HCT116 (cell line): ENCODE results near the gene ZSWIM4. TPM values are rescaled to one million over a fixed set of nuclear protein-coding genes. Genes with fewer than 3 reads are reported as not detected.

Experiments
- ATAC-seq: fragments of 200-7000 bp; cut with Tn5 transposase; 2 replicates; pipeline ENCODE4 v1.9.1; 2020; ENCODE audit warnings: mild to moderate bottlenecking, moderate library complexity
- BruUV-seq: library from RNA; stranded (reverse); fragments of 400-500 nt; replicated peaks from 2 replicates; lab custom pipeline; 2021; lab: Mats Ljungman, UMichigan
- CTCF ChIA-PET: fragments of 300-600 bp; sonication (Branson Sonifier 250); formaldehyde crosslinking; loops from one replicate; lab custom pipeline; 2021; ENCODE audit warnings: antibody characterized with exemption; lab: Charles Lee
- POLR2A ChIA-PET: fragments of 300-600, 350-600 bp; sonication (Branson Sonifier 250); formaldehyde crosslinking; loops from one replicate; lab custom pipeline; 2021; ENCODE audit warnings: antibody characterized with exemption; lab: Charles Lee
- RAD21 ChIA-PET, 2 experiments: fragments of 300-600 bp; sonication (Branson Sonifier 250); formaldehyde crosslinking; loops; one replicate each; lab custom pipeline; 2023; ENCODE audit warnings: low total read pairs in 2 of 2; ENCODE audit not compliant: uncharacterized antibody in 2 of 2, unreplicated experiment in 2 of 2, low non-redundant PET in 1 of 2; lab: Charles Lee
- DNase-seq: peaks from one replicate; pipeline ENCODE4 v3.0.0-alpha.2; 2010; ENCODE audit warnings: low read depth, low spot score
- H2AFZ ChIP-seq: fragments of 200-600 bp; shearing (Covaris generic), sonication (generic); 2 replicates; pipeline ENCODE4 v1.6.1; 2017; ENCODE audit warnings: low read depth, mixed run types, mixed read lengths, antibody characterized with exemption, low read length; ENCODE audit not compliant: poor library complexity, severe bottlenecking
- H3K27ac ChIP-seq: 2 replicates; pipeline ENCODE4 v1.5.1; 2012; ENCODE audit warnings: low read depth, low read length
- H3K27me3 ChIP-seq: fragments of 200-600 bp; sonication (generic); 2 replicates; pipeline ENCODE4 v1.6.1; 2016; ENCODE audit warnings: mixed run types, low read length, mixed read lengths; ENCODE audit not compliant: insufficient read depth
- H3K36me3 ChIP-seq, 2 experiments: fragments of 200-500 bp in 1 of 2; fragments of 200-600 bp in 1 of 2; sonication (Bioruptor generic) in 1 of 2; sonication (generic) in 1 of 2; 2 replicates each; pipeline versions ENCODE4 v1.5.1 to v1.6.1; 2014 to 2016; ENCODE audit warnings: low read length in 2 of 2, inconsistent platforms in 1 of 2, mixed read lengths in 1 of 2, mixed run types in 1 of 2; ENCODE audit not compliant: insufficient read depth in 2 of 2, control insufficient read depth in 1 of 2
- H3K4me1 ChIP-seq, 2 experiments: fragments of 200-600 bp in 1 of 2; sonication (generic) in 1 of 2; 2 replicates each; pipeline versions ENCODE4 v1.5.1 to v1.6.1; 2012 to 2017; ENCODE audit warnings: low read length in 2 of 2, inconsistent platforms in 1 of 2, mild to moderate bottlenecking in 1 of 2, mixed read lengths in 1 of 2, mixed run types in 1 of 2, moderate library complexity in 1 of 2; ENCODE audit not compliant: insufficient read depth in 2 of 2, control insufficient read depth in 1 of 2
- H3K4me2 ChIP-seq: fragments of 200-600 bp; sonication (generic); 2 replicates; pipeline ENCODE4 v1.6.1; 2017; ENCODE audit warnings: mixed run types, low read length, mixed read lengths
- H3K4me3 ChIP-seq, 2 experiments: fragments of 200-600 bp in 1 of 2; sonication (generic) in 1 of 2; replicated peaks in 1 of 2; 2 replicates each; pipeline ENCODE4 v1.5.1; 2011 to 2016; ENCODE audit warnings: low read length in 2 of 2, control low read depth in 1 of 2, low read depth in 1 of 2, mild to moderate bottlenecking in 1 of 2, mixed read lengths in 1 of 2, mixed run types in 1 of 2
- H3K79me2 ChIP-seq: fragments of 200-600 bp; sonication (generic); 2 replicates; pipeline ENCODE4 v1.6.1; 2017; ENCODE audit warnings: mild to moderate bottlenecking, mixed run types, low read length, moderate library complexity, mixed read lengths; ENCODE audit not compliant: insufficient read depth
- H3K9ac ChIP-seq: fragments of 200-600 bp; sonication (generic); 2 replicates; pipeline ENCODE4 v1.6.1; 2016; ENCODE audit warnings: low read length, mixed read lengths
- H3K9me2 ChIP-seq: fragments of 200-600 bp; sonication (generic), shearing (Covaris generic); 2 replicates; pipeline ENCODE4 v1.6.1; 2017; ENCODE audit warnings: mixed run types, mild to moderate bottlenecking, moderate library complexity; ENCODE audit not compliant: insufficient read depth
- H3K9me3 ChIP-seq, 2 experiments: fragments of 200-500 bp in 1 of 2; fragments of 200-600 bp in 1 of 2; sonication (Bioruptor generic) in 1 of 2; sonication (generic) in 1 of 2; 2 replicates each; pipeline ENCODE4 v1.6.1; 2014 to 2017; ENCODE audit warnings: low read length in 2 of 2, mixed read lengths in 2 of 2, inconsistent platforms in 1 of 2, low read depth in 1 of 2, mild to moderate bottlenecking in 1 of 2, mixed run types in 1 of 2, moderate library complexity in 1 of 2; ENCODE audit not compliant: control insufficient read depth in 1 of 2, insufficient read depth in 1 of 2
- H4K20me1 ChIP-seq: fragments of 200-600 bp; sonication (generic), shearing (Covaris generic); 2 replicates; pipeline ENCODE4 v1.6.1; 2017; ENCODE audit warnings: mixed run types, mild to moderate bottlenecking, moderate library complexity; ENCODE audit not compliant: insufficient read depth
- ATF3 ChIP-seq: IDR thresholded peaks from 2 replicates; pipeline ENCODE4 v1.6.1; 2012
- CEBPB ChIP-seq: IDR thresholded peaks from 2 replicates; pipeline ENCODE4 v1.6.1; 2012; ENCODE audit warnings: low read depth
- EGR1 ChIP-seq: IDR thresholded peaks from 2 replicates; pipeline ENCODE4 v1.6.1; 2012; ENCODE audit warnings: low read depth
- EZH2 ChIP-seq: fragments of 200-600 bp; sonication (generic); IDR thresholded peaks from 2 replicates; pipeline ENCODE4 v1.6.1; 2017; ENCODE audit warnings: antibody characterized with exemption, mixed run types
- JUND ChIP-seq: IDR thresholded peaks from 2 replicates; pipeline ENCODE4 v1.6.1; 2012
- POLR2A ChIP-seq: IDR thresholded peaks from 2 replicates; pipeline ENCODE4 v1.7.0; 2011; ENCODE audit warnings: borderline replicate concordance; ENCODE audit not compliant: insufficient read depth, insufficient read length; ENCODE audit errors: extremely low read depth
- SIN3A ChIP-seq: IDR thresholded peaks from 2 replicates; pipeline ENCODE4 v1.6.1; 2012; ENCODE audit warnings: low read depth
- TCF7L2 ChIP-seq: IDR thresholded peaks from 2 replicates; pipeline ENCODE4 v1.7.0; 2011; ENCODE audit warnings: borderline replicate concordance, inconsistent platforms; ENCODE audit not compliant: insufficient read depth, insufficient read length; ENCODE audit errors: extremely low read depth
- ZFX ChIP-seq: fragments of 450-650 bp; IDR thresholded peaks from 2 replicates; pipeline ENCODE4 v1.6.1; 2017
- ZNF274 ChIP-seq: fragments of 200-500 bp; sonication (Bioruptor generic); IDR thresholded peaks from 2 replicates; pipeline ENCODE4 v1.6.1; 2014; ENCODE audit warnings: mild to moderate bottlenecking, low read depth, low read length, inconsistent platforms
- intact Hi-C: fragments of 100-400 bp; cut with micrococcal nuclease; formaldehyde crosslinking; loops from 2 replicates; pipeline ENCODE4 v1.10.0; 2022
- total RNA-seq: library from RNA; stranded (reverse); gene quantifications from one replicate; pipeline ENCODE4 v1.2.1, GENCODE V29; 2021; ENCODE audit not compliant: unreplicated experiment
- TF ChIP-seq, protein P1 (sequence below): IDR thresholded peaks from 2 replicates; pipeline ENCODE4 v1.6.1; 2011; ENCODE audit warnings: mild to moderate bottlenecking, low read length, moderate library complexity; ENCODE audit not compliant: insufficient replicate concordance; ENCODE audit errors: extremely low read depth
- TF ChIP-seq, protein P2 (sequence below): IDR thresholded peaks from 2 replicates; pipeline ENCODE4 v1.6.1; 2012
- TF ChIP-seq, protein P3 (sequence below), 3 experiments: fragments of 200-600 bp in 1 of 3; sonication (generic) in 1 of 3; IDR thresholded peaks in 2 of 3; conservative IDR thresholded peaks in 1 of 3; 2 replicates each; pipeline ENCODE4 v1.5.1; 2012 to 2017; ENCODE audit warnings: low read depth in 2 of 3, low read length in 2 of 3, antibody characterized with exemption in 1 of 3, borderline replicate concordance in 1 of 3, control low read depth in 1 of 3, mild to moderate bottlenecking in 1 of 3, mixed read lengths in 1 of 3, mixed run types in 1 of 3, moderate library complexity in 1 of 3; ENCODE audit not compliant: insufficient read depth in 1 of 3

Gene ZSWIM4
- total RNA-seq, 1 experiment from 2014 or later = 9.8 TPM

GRCh38 chr19:13860679-13861391 lies 65.6 kb downstream of the ZSWIM4 start:
- no peak overlapping the region for H3K4me3 ChIP-seq
- peak overlapping the region; percentile 83 for H3K27ac ChIP-seq
- ChIA-PET POLR2A (interaction anchor here (0.6 to 3.8 kb wide), 7 partner anchors 8 to 113 kb away, joined by 3 to 29 read pairs (median 4); a partner anchor contains a TSS), RAD21 (interaction anchor here in 1 of 2 experiments (0.5 to 0.7 kb wide), 2 partner anchors 20 to 21 kb away, joined by 3 read pairs; no protein-coding TSS in a partner anchor), CTCF (interaction anchor here (1.1 to 3.1 kb wide), 7 partner anchors 8 to 264 kb away, joined by 3 to 33 read pairs (median 15); partner anchors contain the start of gene ZSWIM4)
- no peaks in the 10 kb centered on the region for H4K20me1 ChIP-seq
- DNase-seq (no peak), ATAC-seq (no peak)
- H3K79me2 ChIP-seq = no peaks in the 10 kb centered on the region
- H2AFZ ChIP-seq = no peak overlapping the region
- H3K4me2 ChIP-seq = peak overlapping the region; percentile 83
- H3K4me1 ChIP-seq = peaks cover 45 to 68% of the 10 kb centered on the region in 2 experiments
- intact Hi-C loops = no loop called here
- no peak for TF ChIP-seq JUND
- no peak for TF ChIP-seq EGR1
- TF ChIP-seq EZH2 = no peak
- TF ChIP-seq ZNF274 = no peak
- H3K9me3 ChIP-seq = no peaks in the 10 kb centered on the region
- H3K9ac ChIP-seq = peak overlapping the region; percentile 73; the same call in 1 of the 2 replicates
- BruUV-seq = no TSS peak
- H3K9me2 ChIP-seq = no peaks in the 10 kb centered on the region
- no peaks in the 10 kb centered on the region for H3K27me3 ChIP-seq
- H3K36me3 ChIP-seq = no peaks in the 10 kb centered on the region

- H3K4me3 ChIP-seq = peak overlapping the region in 1 of 2 experiments; percentile 55; a peak in 2 of 4 replicates
- no TSS peak for BruUV-seq
- H4K20me1 ChIP-seq = no peaks in the 10 kb centered on the region
- no peaks in the 10 kb centered on the region for H3K9me3 ChIP-seq
- H2AFZ ChIP-seq = no peak overlapping the region
- DNase-seq (no peak), ATAC-seq (no peak)
- ChIA-PET CTCF (interaction anchor here (1.1 to 3.1 kb wide), 9 partner anchors 9 to 264 kb away, joined by 3 to 33 read pairs (median 15); partner anchors contain the start of gene ZSWIM4), POLR2A (interaction anchor here (0.6 to 3.8 kb wide), 5 partner anchors 9 to 113 kb away, joined by 3 to 21 read pairs (median 3); a partner anchor contains a TSS), RAD21 (interaction anchor here (0.7 to 1.3 kb wide), 4 partner anchors 14 to 73 kb away, joined by 3 read pairs; no protein-coding TSS in a partner anchor)
- peaks cover 42 to 70% of the 10 kb centered on the region in 2 experiments for H3K4me1 ChIP-seq
- peak overlapping the region; percentile 83 for H3K27ac ChIP-seq
- intact Hi-C loops = no loop called here
- H3K36me3 ChIP-seq = no peaks in the 10 kb centered on the region
- peak overlapping the region; percentile 73 for H3K9ac ChIP-seq
- H3K27me3 ChIP-seq = no peaks in the 10 kb centered on the region
- H3K79me2 ChIP-seq = no peaks in the 10 kb centered on the region
- peak overlapping the region; percentile 83 for H3K4me2 ChIP-seq
- H3K9me2 ChIP-seq = no peaks in the 10 kb centered on the region
- TF ChIP-seq CEBPB (no peak), POLR2A (no peak), ATF3 (no peak), SIN3A (no peak), TCF7L2 (no peak), ZFX (no peak)
- TF ChIP-seq, protein P1, sequence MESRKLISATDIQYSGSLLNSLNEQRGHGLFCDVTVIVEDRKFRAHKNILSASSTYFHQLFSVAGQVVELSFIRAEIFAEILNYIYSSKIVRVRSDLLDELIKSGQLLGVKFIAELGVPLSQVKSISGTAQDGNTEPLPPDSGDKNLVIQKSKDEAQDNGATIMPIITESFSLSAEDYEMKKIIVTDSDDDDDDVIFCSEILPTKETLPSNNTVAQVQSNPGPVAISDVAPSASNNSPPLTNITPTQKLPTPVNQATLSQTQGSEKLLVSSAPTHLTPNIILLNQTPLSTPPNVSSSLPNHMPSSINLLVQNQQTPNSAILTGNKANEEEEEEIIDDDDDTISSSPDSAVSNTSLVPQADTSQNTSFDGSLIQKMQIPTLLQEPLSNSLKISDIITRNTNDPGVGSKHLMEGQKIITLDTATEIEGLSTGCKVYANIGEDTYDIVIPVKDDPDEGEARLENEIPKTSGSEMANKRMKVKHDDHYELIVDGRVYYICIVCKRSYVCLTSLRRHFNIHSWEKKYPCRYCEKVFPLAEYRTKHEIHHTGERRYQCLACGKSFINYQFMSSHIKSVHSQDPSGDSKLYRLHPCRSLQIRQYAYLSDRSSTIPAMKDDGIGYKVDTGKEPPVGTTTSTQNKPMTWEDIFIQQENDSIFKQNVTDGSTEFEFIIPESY = no peak
- TF ChIP-seq, protein P2, sequence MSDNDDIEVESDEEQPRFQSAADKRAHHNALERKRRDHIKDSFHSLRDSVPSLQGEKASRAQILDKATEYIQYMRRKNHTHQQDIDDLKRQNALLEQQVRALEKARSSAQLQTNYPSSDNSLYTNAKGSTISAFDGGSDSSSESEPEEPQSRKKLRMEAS = no peak
- TF ChIP-seq, protein P3, sequence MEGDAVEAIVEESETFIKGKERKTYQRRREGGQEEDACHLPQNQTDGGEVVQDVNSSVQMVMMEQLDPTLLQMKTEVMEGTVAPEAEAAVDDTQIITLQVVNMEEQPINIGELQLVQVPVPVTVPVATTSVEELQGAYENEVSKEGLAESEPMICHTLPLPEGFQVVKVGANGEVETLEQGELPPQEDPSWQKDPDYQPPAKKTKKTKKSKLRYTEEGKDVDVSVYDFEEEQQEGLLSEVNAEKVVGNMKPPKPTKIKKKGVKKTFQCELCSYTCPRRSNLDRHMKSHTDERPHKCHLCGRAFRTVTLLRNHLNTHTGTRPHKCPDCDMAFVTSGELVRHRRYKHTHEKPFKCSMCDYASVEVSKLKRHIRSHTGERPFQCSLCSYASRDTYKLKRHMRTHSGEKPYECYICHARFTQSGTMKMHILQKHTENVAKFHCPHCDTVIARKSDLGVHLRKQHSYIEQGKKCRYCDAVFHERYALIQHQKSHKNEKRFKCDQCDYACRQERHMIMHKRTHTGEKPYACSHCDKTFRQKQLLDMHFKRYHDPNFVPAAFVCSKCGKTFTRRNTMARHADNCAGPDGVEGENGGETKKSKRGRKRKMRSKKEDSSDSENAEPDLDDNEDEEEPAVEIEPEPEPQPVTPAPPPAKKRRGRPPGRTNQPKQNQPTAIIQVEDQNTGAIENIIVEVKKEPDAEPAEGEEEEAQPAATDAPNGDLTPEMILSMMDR (IDR thresholded peaks at IDR 0.05 in 2 of 3, conservative IDR thresholded peaks at IDR 0.05 in 1 of 3; ENCODE audit: borderline replicate concordance in 1 of 3, insufficient read depth in 1 of 3, low read depth in 2 of 3, low read length in 2 of 3) = no peak
These were observed 66.1 kb downstream of the ZSWIM4 start for GRCh38 chr19:13861392-13861713.
